Upper lobe of right lung (tissue), 1 donor: ENCODE results near the gene CFAP100. TPM values are rescaled to one million over a fixed set of nuclear protein-coding genes. Genes with fewer than 3 reads are reported as not detected.

Source experiments
- ATAC-seq: fragments of 200-7000 bp; cut with Tn5 transposase; one replicate; pipeline ENCODE4 v1.9.1; 2020; ENCODE audit warnings: mild to moderate bottlenecking, moderate library complexity
- DNase-seq: peaks from one replicate; pipeline ENCODE4 v3.0.0-alpha.2; 2020
- H3K27ac ChIP-seq: fragments of 200-600 bp; one replicate; pipeline ENCODE4 v1.8.0; 2022
- H3K27me3 ChIP-seq: fragments of 200-600 bp; one replicate; pipeline ENCODE4 v1.8.0; 2022; ENCODE audit warnings: mild to moderate bottlenecking
- H3K36me3 ChIP-seq: fragments of 200-600 bp; one replicate; pipeline ENCODE4 v1.8.0; 2022
- H3K4me1 ChIP-seq: fragments of 200-600 bp; one replicate; pipeline ENCODE4 v1.8.0; 2022
- H3K4me3 ChIP-seq: fragments of 200-600 bp; one replicate; pipeline ENCODE4 v1.8.0; 2022; ENCODE audit warnings: mild to moderate bottlenecking
- H3K9me3 ChIP-seq: fragments of 200-600 bp; one replicate; pipeline ENCODE4 v1.8.0; 2022
- intact Hi-C: fragments of 100-400 bp; cut with DNase I; formaldehyde crosslinking; loops from one replicate; pipeline ENCODE4 v1.11.0; 2022
- total RNA-seq: library from RNA; stranded (reverse); fragmentation: NEBNext Ultra II Directional; extraction: Animal tissue kit (Norgen Biotek cat#: 25700); gene quantifications from one replicate; pipeline ENCODE4 v1.2.1, GENCODE V29; 2021
- TF ChIP-seq, protein P1 (sequence below): fragments of 200-600 bp; IDR thresholded peaks from one replicate; pipeline ENCODE4 v1.8.0; 2022; ENCODE audit warnings: antibody characterized with exemption
- donor health status: DM: no; HTN: yes; CAD: no; lungs with severe emphysema.

Gene CFAP100
- total RNA-seq, 1 donor from 2014 or later = not detected

- ATAC-seq (no peak), DNase-seq (peak; percentile 38)
- Histone ChIP-seq H3K4me3 (no peak overlapping the region), H3K27ac (no peak overlapping the region), H3K4me1 (no peaks in the 10 kb centered on the region), H3K27me3 (peaks cover 4% of the 10 kb centered on the region), H3K36me3 (no peaks in the 10 kb centered on the region), H3K9me3 (no peaks in the 10 kb centered on the region)
- TF ChIP-seq, protein P1, sequence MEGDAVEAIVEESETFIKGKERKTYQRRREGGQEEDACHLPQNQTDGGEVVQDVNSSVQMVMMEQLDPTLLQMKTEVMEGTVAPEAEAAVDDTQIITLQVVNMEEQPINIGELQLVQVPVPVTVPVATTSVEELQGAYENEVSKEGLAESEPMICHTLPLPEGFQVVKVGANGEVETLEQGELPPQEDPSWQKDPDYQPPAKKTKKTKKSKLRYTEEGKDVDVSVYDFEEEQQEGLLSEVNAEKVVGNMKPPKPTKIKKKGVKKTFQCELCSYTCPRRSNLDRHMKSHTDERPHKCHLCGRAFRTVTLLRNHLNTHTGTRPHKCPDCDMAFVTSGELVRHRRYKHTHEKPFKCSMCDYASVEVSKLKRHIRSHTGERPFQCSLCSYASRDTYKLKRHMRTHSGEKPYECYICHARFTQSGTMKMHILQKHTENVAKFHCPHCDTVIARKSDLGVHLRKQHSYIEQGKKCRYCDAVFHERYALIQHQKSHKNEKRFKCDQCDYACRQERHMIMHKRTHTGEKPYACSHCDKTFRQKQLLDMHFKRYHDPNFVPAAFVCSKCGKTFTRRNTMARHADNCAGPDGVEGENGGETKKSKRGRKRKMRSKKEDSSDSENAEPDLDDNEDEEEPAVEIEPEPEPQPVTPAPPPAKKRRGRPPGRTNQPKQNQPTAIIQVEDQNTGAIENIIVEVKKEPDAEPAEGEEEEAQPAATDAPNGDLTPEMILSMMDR = no peak
- intact Hi-C loops = no loop called here
Measured at GRCh38 chr3:126402178-126402577, 7.5 kb downstream of the CFAP100 start.

DNA sequence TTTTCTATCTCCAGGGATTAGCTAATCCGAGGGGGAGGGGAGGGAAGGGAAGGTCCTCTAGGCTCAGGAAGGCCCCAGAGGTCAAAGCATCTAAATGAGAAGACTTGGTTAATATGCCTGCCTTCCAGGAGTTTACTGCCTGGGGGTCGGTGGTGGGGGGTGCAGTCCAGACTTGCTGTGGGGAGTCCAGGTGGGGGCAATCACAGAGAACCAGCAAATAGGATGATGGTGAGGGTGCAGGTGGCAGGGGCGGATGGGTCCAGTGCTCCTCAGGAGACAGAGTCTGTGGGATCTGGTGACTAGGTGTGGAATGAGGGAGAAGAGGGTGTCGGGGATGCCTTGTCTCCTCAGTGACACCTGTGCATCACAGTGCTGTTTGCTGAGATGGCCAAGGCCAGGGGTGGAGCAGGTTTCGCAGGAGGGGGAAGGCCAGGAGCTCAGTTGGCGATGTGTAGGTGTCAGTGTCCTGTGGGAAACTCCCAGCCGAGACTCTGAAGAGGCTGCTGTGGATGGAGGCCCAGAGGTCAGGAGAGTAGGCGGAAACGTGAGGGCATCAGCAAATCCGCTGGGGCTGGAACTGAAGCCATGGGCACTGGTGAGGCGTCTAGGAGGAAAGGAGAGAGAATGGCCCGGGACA, 8.1 kb downstream of the CFAP100 start:
- TF ChIP-seq, protein P1 = no peak
- ATAC-seq (no peak), DNase-seq (no peak)
- H3K27ac ChIP-seq = no peak overlapping the region
- intact Hi-C loops = no loop called here
- no peaks in the 10 kb centered on the region for H3K9me3 ChIP-seq
- H3K4me3 ChIP-seq = no peak overlapping the region
- H3K27me3 ChIP-seq = peaks cover 4% of the 10 kb centered on the region
- H3K4me1 ChIP-seq = no peaks in the 10 kb centered on the region
- H3K36me3 ChIP-seq = no peaks in the 10 kb centered on the region

DNA sequence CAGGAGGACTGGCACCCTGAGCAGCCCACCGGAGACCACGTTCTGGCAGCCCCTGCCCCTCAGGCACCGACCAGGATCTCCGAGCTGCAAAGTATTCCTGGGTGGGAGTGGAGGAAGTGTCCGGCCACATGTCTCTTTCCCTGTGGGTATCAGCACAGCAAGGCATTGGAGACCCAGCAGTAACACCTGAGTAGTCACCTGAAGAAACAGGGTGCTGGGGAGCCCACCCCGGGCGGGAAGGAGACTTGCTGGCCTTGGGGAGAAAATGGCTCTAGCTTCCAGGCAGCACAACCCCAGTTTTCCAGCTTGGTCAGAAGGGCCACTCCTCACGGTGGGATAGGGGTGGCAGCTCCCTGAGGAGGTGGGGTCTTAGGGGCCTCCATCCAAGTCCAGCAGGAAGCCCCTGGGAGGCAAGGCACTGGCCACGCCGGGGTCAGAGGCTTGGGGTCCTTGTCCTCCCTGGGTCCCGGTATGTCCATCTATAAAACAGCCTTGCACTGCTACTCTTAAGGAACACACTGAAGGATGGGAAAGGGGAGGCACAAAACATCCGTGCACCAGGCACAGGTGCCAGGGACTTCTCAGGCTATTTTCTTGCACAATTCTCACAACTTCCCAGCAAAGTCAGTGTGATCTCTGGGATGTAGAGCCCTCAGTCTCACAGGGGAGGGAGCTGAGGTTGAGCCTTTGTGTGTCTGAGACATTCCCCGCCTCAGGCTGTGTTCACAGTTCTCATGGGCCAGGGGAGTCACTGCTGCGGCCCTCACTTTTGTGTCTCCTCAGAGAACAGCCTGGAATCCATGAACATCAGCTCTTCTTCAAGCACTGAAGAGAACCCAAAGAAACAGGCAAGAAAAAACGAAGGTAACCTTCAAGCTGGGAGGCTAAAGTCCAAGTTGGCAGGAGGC, 11.9 kb downstream of the CFAP100 start:
- intact Hi-C loops = no loop called here
- Histone ChIP-seq H3K27me3 (peaks cover 4% of the 10 kb centered on the region), H3K9me3 (no peaks in the 10 kb centered on the region), H3K36me3 (no peaks in the 10 kb centered on the region), H3K27ac (no peak overlapping the region), H3K4me3 (no peak overlapping the region), H3K4me1 (no peaks in the 10 kb centered on the region)
- TF ChIP-seq, protein P1 = no peak
- no peak for ATAC-seq
- DNase-seq = no peak

- intact Hi-C loops = no loop called here
- ATAC-seq = peak; percentile 17
- no peak overlapping the region for H3K4me3 ChIP-seq
- H3K36me3 ChIP-seq = no peaks in the 10 kb centered on the region
- TF ChIP-seq, protein P1 = no peak
- no peak overlapping the region for H3K27ac ChIP-seq
- no peak for DNase-seq
- peaks cover 4% of the 10 kb centered on the region for H3K27me3 ChIP-seq
- no peaks in the 10 kb centered on the region for H3K4me1 ChIP-seq
- H3K9me3 ChIP-seq = no peaks in the 10 kb centered on the region
Measured at GRCh38 chr3:126407412-126408044, 12.8 kb downstream of the CFAP100 start.

DNA sequence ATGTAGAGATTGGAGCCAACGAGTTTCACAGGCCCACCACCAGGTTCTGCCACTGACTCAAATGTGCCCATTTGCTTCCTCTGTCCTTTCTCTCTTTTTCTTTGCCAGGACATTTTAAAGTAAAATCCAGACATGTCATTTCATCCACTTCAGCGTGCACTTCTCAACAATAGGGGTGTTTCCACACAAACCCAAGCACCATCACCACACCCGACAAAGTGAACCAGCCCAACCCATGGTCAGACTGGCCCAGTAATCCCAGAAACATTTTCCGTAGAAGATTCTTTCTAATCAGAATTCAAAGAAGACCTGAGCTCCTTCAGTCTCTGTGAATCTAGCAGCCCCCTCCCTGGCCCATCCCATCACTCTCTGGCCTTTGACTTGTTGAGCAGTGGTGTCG, 13.4 kb downstream of the CFAP100 start:
- Histone ChIP-seq H3K27ac (no peak overlapping the region), H3K4me3 (no peak overlapping the region), H3K27me3 (peaks cover 4% of the 10 kb centered on the region), H3K9me3 (no peaks in the 10 kb centered on the region), H3K36me3 (no peaks in the 10 kb centered on the region), H3K4me1 (no peaks in the 10 kb centered on the region)
- TF ChIP-seq, protein P1 = no peak
- intact Hi-C loops = no loop called here
- DNase-seq (no peak), ATAC-seq (no peak)
